ENCODE data around the gene UST.

Gene UST

GRCh38 chr6:149108749-149109100 is 361.9 kb downstream of the UST start:
- DNase-seq (ENCODE audit: low read depth in 1 of 2, low spot score in 1 of 2): no peak

- DNase-seq (ENCODE audit: low read depth in 1 of 2, low spot score in 1 of 2): no peak
Observed at GRCh38 chr6:149109397-149110070, 362.7 kb downstream of the UST start.

GRCh38 chr6:149111556-149112115 is 364.8 kb downstream of the UST start:
- no peak for DNase-seq (ENCODE audit: low read depth in 1 of 2, low spot score in 1 of 2)

- no peak for DNase-seq (ENCODE audit: low read depth in 1 of 2, low spot score in 1 of 2)
Observed at GRCh38 chr6:149112976-149113375, 366.1 kb downstream of the UST start.

GRCh38 chr6:149114167-149114566 is 367.3 kb downstream of the UST start:
- DNase-seq (ENCODE audit: low read depth in 1 of 2, low spot score in 1 of 2): no peak

- DNase-seq (ENCODE audit: low read depth in 1 of 2, low spot score in 1 of 2): no peak
Observed at GRCh38 chr6:149118737-149119653, 372.2 kb downstream of the UST start.

GRCh38 chr6:149122850-149123821 is 376.3 kb downstream of the UST start:
- DNase-seq (ENCODE audit: low read depth in 1 of 2, low spot score in 1 of 2): no peak

GRCh38 chr6:149125309-149125708 is 378.5 kb downstream of the UST start:
- no peak for DNase-seq (ENCODE audit: low read depth in 1 of 2, low spot score in 1 of 2)
